Astrocyte (in vitro differentiated cells and primary cell): Measurements from ENCODE around the gene AARSD1. TPM values are rescaled to one million over a fixed set of nuclear protein-coding genes. Genes with fewer than 3 reads are reported as not detected.
"Not testable (repeated sequence)": the region's sequence is repeated elsewhere in the genome, so short reads cannot be mapped to it uniquely, and the experiment has no call there.

ENCODE experiments used
- DNase-seq: peaks from one replicate; pipeline ENCODE4 v3.0.0-alpha.2; 2010; ENCODE audit warnings: low read depth
- FAIRE-seq: peaks from 2 replicates; lab custom pipeline; 2011; peaks lifted over from hg19 to GRCh38; lab: Jason Lieb, UNC
- H2AFZ ChIP-seq: 2 replicates; pipeline ENCODE4 v1.6.0; 2012; ENCODE audit warnings: low read depth, low read length, inconsistent platforms
- H3K27ac ChIP-seq: 2 replicates; pipeline ENCODE4 v1.5.1; 2011; ENCODE audit warnings: low read depth, low read length, inconsistent platforms
- H3K27me3 ChIP-seq: 2 replicates; pipeline ENCODE4 v1.6.0; 2011; ENCODE audit warnings: low read length, inconsistent platforms; ENCODE audit not compliant: insufficient read depth
- H3K36me3 ChIP-seq: 2 replicates; pipeline ENCODE4 v1.5.1; 2011; ENCODE audit warnings: low read length, inconsistent platforms; ENCODE audit not compliant: insufficient read depth
- H3K4me1 ChIP-seq: 2 replicates; pipeline ENCODE4 v1.5.1; 2011; ENCODE audit warnings: low read length, inconsistent platforms; ENCODE audit not compliant: insufficient read depth
- H3K4me2 ChIP-seq: 2 replicates; pipeline ENCODE4 v1.6.0; 2012; ENCODE audit warnings: low read length, inconsistent platforms
- H3K4me3 ChIP-seq: 2 replicates; pipeline ENCODE4 v1.5.1; 2011; ENCODE audit warnings: low read depth, mild to moderate bottlenecking, low read length, inconsistent platforms; ENCODE audit not compliant: insufficient read depth
- H3K79me2 ChIP-seq: 2 replicates; pipeline ENCODE4 v1.6.0; 2012; ENCODE audit warnings: mild to moderate bottlenecking, low read length, inconsistent platforms; ENCODE audit not compliant: insufficient read depth
- H3K9ac ChIP-seq: 2 replicates; pipeline ENCODE4 v1.6.0; 2012; ENCODE audit warnings: mild to moderate bottlenecking, low read length, inconsistent platforms
- H3K9me3 ChIP-seq: 2 replicates; pipeline ENCODE4 v1.5.1; 2012; ENCODE audit warnings: low read depth, mild to moderate bottlenecking, low read length, inconsistent platforms; ENCODE audit not compliant: insufficient read depth
- H4K20me1 ChIP-seq: 2 replicates; pipeline ENCODE4 v1.6.0; 2012; ENCODE audit warnings: low read length, inconsistent platforms; ENCODE audit not compliant: insufficient read depth
- H3K27ac Mint-ChIP-seq: one replicate; pipeline ENCODE4 v1.8.0; 2021; ENCODE audit warnings: mild to moderate bottlenecking, mixed read lengths; ENCODE audit not compliant: unreplicated experiment
- H3K27me3 Mint-ChIP-seq: one replicate; pipeline ENCODE4 v1.8.0; 2021; ENCODE audit warnings: low read depth, mixed read lengths; ENCODE audit not compliant: unreplicated experiment
- H3K36me3 Mint-ChIP-seq: one replicate; pipeline ENCODE4 v1.8.0; 2021; ENCODE audit warnings: low read depth, mixed read lengths; ENCODE audit not compliant: unreplicated experiment
- H3K4me1 Mint-ChIP-seq: one replicate; pipeline ENCODE4 v1.8.0; 2021; ENCODE audit warnings: low read depth, mixed read lengths; ENCODE audit not compliant: unreplicated experiment
- H3K4me3 Mint-ChIP-seq: one replicate; pipeline ENCODE4 v1.8.0; 2021; ENCODE audit warnings: mild to moderate bottlenecking, moderate library complexity, mixed read lengths; ENCODE audit not compliant: unreplicated experiment
- H3K9me3 Mint-ChIP-seq: one replicate; pipeline ENCODE4 v1.8.0; 2021; ENCODE audit warnings: mild to moderate bottlenecking, mixed read lengths; ENCODE audit not compliant: unreplicated experiment
- CTCF ChIP-seq: IDR thresholded peaks from 2 replicates; pipeline ENCODE4 v1.5.1; 2011; ENCODE audit warnings: low read depth, mild to moderate bottlenecking, inconsistent platforms, low read length, moderate library complexity; ENCODE audit not compliant: insufficient read depth
- EZH2 ChIP-seq: IDR thresholded peaks from 2 replicates; pipeline ENCODE4 v1.6.1; 2012; ENCODE audit warnings: mild to moderate bottlenecking, low read length, inconsistent platforms; ENCODE audit not compliant: insufficient read depth
- total RNA-seq: library from RNA; stranded (reverse); gene quantifications from 2 replicates; pipeline ENCODE4 v1.2.1, GENCODE V29; 2021

Gene AARSD1
- total RNA-seq, 1 donor from 2014 or later = 42.8 TPM

- Histone ChIP-seq H3K4me2 (peak overlapping the region; percentile 78), H4K20me1 (peaks cover 38% of the 10 kb centered on the region), H3K79me2 (peaks cover 35% of the 10 kb centered on the region), H3K36me3 (peaks cover 27% of the 10 kb centered on the region), H3K27ac (peak overlapping the region; percentile 38), H3K4me3 (peak overlapping the region; percentile 43), H3K9me3 (no peaks in the 10 kb centered on the region), H3K9ac (peak overlapping the region; percentile 64), H3K27me3 (no peaks in the 10 kb centered on the region), H2AFZ (peak overlapping the region; percentile 16), H3K4me1 (peaks cover 29% of the 10 kb centered on the region)
- DNase-seq = no peak
- Mint-ChIP-seq H3K4me3 (peak overlapping the region; percentile 99), H3K27me3 (no peaks in the 10 kb centered on the region), H3K9me3 (no peaks in the 10 kb centered on the region), H3K36me3 (peaks cover 29% of the 10 kb centered on the region), H3K27ac (peak overlapping the region; percentile 99), H3K4me1 (peaks cover 25% of the 10 kb centered on the region)
- TF ChIP-seq CTCF = no peak
- no peak for TF ChIP-seq EZH2
- FAIRE-seq = no peak
Measured at GRCh38 chr17:42997390-42997983, 33.2 kb upstream of the AARSD1 start.

GRCh38 chr17:42993913-42994312, 29.7 kb upstream of the AARSD1 start:
- H3K36me3 Mint-ChIP-seq = peaks cover 19% of the 10 kb centered on the region

GRCh38 chr17:42992872-42993271, 28.6 kb upstream of the AARSD1 start:
- no peak overlapping the region for H3K27ac ChIP-seq
- Mint-ChIP-seq H3K4me1 (peaks cover 15% of the 10 kb centered on the region), H3K27ac (no peak overlapping the region), H3K4me3 (no peak overlapping the region), H3K9me3 (no peaks in the 10 kb centered on the region), H3K27me3 (no peaks in the 10 kb centered on the region), H3K36me3 (peaks cover 20% of the 10 kb centered on the region)
- no peaks in the 10 kb centered on the region for H3K9me3 ChIP-seq
- no peaks in the 10 kb centered on the region for H4K20me1 ChIP-seq
- DNase-seq (no peak), FAIRE-seq (no peak)
- peaks cover 32% of the 10 kb centered on the region for H3K36me3 ChIP-seq
- H3K79me2 ChIP-seq = peaks cover 3% of the 10 kb centered on the region
- H3K9ac ChIP-seq = no peak overlapping the region
- H3K4me3 ChIP-seq = no peak overlapping the region
- peaks cover 14% of the 10 kb centered on the region for H3K4me1 ChIP-seq
- H3K4me2 ChIP-seq = no peak overlapping the region
- H3K27me3 ChIP-seq = no peaks in the 10 kb centered on the region
- no peak overlapping the region for H2AFZ ChIP-seq
- TF ChIP-seq CTCF = no peak
- TF ChIP-seq EZH2 = no peak

More at GRCh38 chr17:42993913-42994312, 29.7 kb upstream of the AARSD1 start:
- H2AFZ ChIP-seq, H3K27ac ChIP-seq, H4K20me1 ChIP-seq, H3K9me3 Mint-ChIP-seq, H3K4me3 Mint-ChIP-seq, DNase-seq, H3K4me2 ChIP-seq, H3K9me3 ChIP-seq, H3K4me3 ChIP-seq, H3K27me3 Mint-ChIP-seq, H3K79me2 ChIP-seq, H3K9ac ChIP-seq, H3K27me3 ChIP-seq, H3K27ac Mint-ChIP-seq, FAIRE-seq: not testable (repeated sequence)
- peaks cover 15% of the 10 kb centered on the region for H3K4me1 Mint-ChIP-seq
- peaks cover 30% of the 10 kb centered on the region for H3K36me3 ChIP-seq
- peaks cover 14% of the 10 kb centered on the region for H3K4me1 ChIP-seq
